ENCODE measurements around the gene S100A5. TPM values are rescaled to one million over a fixed set of nuclear protein-coding genes. Genes with fewer than 3 reads are reported as not detected.
A peak's percentile ranks its signal among the peaks of the same experiment; 100 is the strongest.

The S100A5 gene
- total and polyA plus RNA-seq, 8 donors = not detected

GRCh38 chr1:153553096-153553495 lies 12.4 kb upstream of the S100A5 start:
- H3K27me3 ChIP-seq = no peaks in the 10 kb centered on the region
- H3K36me3 ChIP-seq = no peaks in the 10 kb centered on the region
- WGBS, 2 donors = 85 to 89% methylated on average over 12 of the region's 12 CpGs
- TF ChIP-seq, protein P1, sequence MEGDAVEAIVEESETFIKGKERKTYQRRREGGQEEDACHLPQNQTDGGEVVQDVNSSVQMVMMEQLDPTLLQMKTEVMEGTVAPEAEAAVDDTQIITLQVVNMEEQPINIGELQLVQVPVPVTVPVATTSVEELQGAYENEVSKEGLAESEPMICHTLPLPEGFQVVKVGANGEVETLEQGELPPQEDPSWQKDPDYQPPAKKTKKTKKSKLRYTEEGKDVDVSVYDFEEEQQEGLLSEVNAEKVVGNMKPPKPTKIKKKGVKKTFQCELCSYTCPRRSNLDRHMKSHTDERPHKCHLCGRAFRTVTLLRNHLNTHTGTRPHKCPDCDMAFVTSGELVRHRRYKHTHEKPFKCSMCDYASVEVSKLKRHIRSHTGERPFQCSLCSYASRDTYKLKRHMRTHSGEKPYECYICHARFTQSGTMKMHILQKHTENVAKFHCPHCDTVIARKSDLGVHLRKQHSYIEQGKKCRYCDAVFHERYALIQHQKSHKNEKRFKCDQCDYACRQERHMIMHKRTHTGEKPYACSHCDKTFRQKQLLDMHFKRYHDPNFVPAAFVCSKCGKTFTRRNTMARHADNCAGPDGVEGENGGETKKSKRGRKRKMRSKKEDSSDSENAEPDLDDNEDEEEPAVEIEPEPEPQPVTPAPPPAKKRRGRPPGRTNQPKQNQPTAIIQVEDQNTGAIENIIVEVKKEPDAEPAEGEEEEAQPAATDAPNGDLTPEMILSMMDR (IDR thresholded peaks at IDR 0.05) = no peak
- H3K27ac ChIP-seq = no peak overlapping the region
- peak in 1 of 6 donors; percentile 23 for DNase-seq
- no peaks in the 10 kb centered on the region for H3K9me3 ChIP-seq
- peaks cover 0 to 7% (median 0%) of the 10 kb centered on the region in 3 donors for H3K4me1 ChIP-seq
- intact Hi-C loops (cut with DNase I) = no loop called here
- no peak overlapping the region for H3K4me3 ChIP-seq
- no peak for FAIRE-seq
- ATAC-seq = no peak

GRCh38 chr1:153552335-153552734 lies 11.6 kb upstream of the S100A5 start:
- TF ChIP-seq, protein P1 (IDR thresholded peaks at IDR 0.05) = no peak
- intact Hi-C loops (cut with DNase I) = no loop called here
- Histone ChIP-seq H3K36me3 (no peaks in the 10 kb centered on the region), H3K4me1 (peaks cover 0 to 7% (median 0%) of the 10 kb centered on the region in 3 donors), H3K27me3 (no peaks in the 10 kb centered on the region), H3K27ac (no peak overlapping the region), H3K9me3 (no peaks in the 10 kb centered on the region), H3K4me3 (no peak overlapping the region)
- 86 to 88% methylated on average over 8 of the region's 8 CpGs for WGBS, 2 donors
- FAIRE-seq = no peak
- DNase-seq = no peak
- ATAC-seq = no peak

DNA sequence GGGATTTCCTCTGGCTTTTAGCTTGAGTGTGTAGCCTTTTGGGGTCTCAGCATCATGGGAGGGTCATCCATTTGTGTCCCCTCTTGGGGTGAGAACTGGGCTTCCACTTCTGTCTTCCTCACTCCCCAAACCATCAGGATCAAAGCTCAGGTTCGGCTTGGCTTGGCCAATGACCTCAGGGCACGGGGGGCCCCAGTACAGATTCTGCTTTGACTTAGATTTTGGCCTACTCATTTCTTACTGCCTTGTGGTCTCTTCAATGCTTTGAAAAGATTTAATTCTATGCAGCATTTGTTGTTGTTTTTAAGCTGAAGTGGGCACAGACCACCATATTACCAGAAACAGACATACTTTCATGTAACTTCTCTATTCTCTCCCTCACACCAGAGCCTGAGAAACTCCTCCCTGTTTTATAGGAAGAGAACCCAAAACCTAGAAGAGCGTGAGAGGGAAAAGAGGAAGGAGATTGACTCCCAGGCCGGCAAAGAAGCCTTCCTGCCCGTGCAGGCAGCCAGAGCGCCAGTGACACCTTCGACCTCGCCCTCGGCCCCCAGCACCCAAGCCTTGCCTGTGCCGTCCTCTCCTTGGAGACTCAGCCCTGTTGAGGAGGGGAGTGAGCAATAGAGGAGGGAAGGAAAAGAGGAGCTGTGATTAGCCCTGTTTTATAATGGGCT lies 10.2 kb upstream of the S100A5 start:
- TF ChIP-seq, protein P1 (IDR thresholded peaks at IDR 0.05) = no peak
- WGBS, 2 donors = 81 to 87% methylated on average over 10 of the region's 10 CpGs
- DNase-seq (peak in 1 of 6 donors; percentile 24), FAIRE-seq (no peak), ATAC-seq (no peak)
- H3K36me3 ChIP-seq = no peaks in the 10 kb centered on the region
- intact Hi-C loops (cut with DNase I) = no loop called here
- H3K4me3 ChIP-seq = no peak overlapping the region
- H3K9me3 ChIP-seq = no peaks in the 10 kb centered on the region
- no peak overlapping the region for H3K27ac ChIP-seq
- H3K4me1 ChIP-seq = peaks cover 0 to 7% (median 0%) of the 10 kb centered on the region in 3 donors
- H3K27me3 ChIP-seq = no peaks in the 10 kb centered on the region

GRCh38 chr1:153550398-153550758 lies 9.6 kb upstream of the S100A5 start:
- Histone ChIP-seq H3K27me3 (no peaks in the 10 kb centered on the region), H3K36me3 (no peaks in the 10 kb centered on the region), H3K4me3 (no peak overlapping the region), H3K4me1 (peaks cover 0 to 8% (median under 1%) of the 10 kb centered on the region in 3 donors), H3K27ac (no peak overlapping the region), H3K9me3 (no peaks in the 10 kb centered on the region)
- TF ChIP-seq, protein P1 (IDR thresholded peaks at IDR 0.05) = no peak
- peak in 1 of 6 donors; percentile 6 for DNase-seq
- WGBS, 2 donors = 85 to 91% methylated on average over 4 of the region's 4 CpGs
- intact Hi-C loops (cut with DNase I) = no loop called here
- no peak for ATAC-seq
- FAIRE-seq = no peak

GRCh38 chr1:153549741-153550397 lies 9.1 kb upstream of the S100A5 start:
- no peaks in the 10 kb centered on the region for H3K27me3 ChIP-seq
- no peaks in the 10 kb centered on the region for H3K36me3 ChIP-seq
- ATAC-seq (no peak), FAIRE-seq (no peak), DNase-seq (peak in 1 of 6 donors; percentile 30)
- intact Hi-C loops (cut with DNase I) = no loop called here
- H3K4me3 ChIP-seq = no peak overlapping the region
- H3K9me3 ChIP-seq = no peaks in the 10 kb centered on the region
- TF ChIP-seq, protein P1 (IDR thresholded peaks at IDR 0.05) = no peak
- peaks cover 0 to 13% (median 5%) of the 10 kb centered on the region in 3 donors for H3K4me1 ChIP-seq
- peak overlapping the region in 2 of 4 donors; percentile 17 to 55 for H3K27ac ChIP-seq
- 84 to 88% methylated on average over 6 of the region's 6 CpGs for WGBS, 2 donors
